A549 (cell line): ENCODE measurements around the gene GTF2H1.

Experiments
- TF ChIP-seq, protein P1 (sequence below): fragments of >200 bp; sonication (Bioruptor Twin); formaldehyde crosslinking; IDR thresholded peaks from 3 replicates; pipeline ENCODE4 v1.5.1; 2016
- TF ChIP-seq, protein P2 (sequence below): fragments of 200-600 bp; sonication (generic); IDR thresholded peaks from 2 replicates; pipeline ENCODE4 v1.6.1; 2016; ENCODE audit warnings: antibody characterized with exemption, mild to moderate bottlenecking, moderate library complexity

DNA sequence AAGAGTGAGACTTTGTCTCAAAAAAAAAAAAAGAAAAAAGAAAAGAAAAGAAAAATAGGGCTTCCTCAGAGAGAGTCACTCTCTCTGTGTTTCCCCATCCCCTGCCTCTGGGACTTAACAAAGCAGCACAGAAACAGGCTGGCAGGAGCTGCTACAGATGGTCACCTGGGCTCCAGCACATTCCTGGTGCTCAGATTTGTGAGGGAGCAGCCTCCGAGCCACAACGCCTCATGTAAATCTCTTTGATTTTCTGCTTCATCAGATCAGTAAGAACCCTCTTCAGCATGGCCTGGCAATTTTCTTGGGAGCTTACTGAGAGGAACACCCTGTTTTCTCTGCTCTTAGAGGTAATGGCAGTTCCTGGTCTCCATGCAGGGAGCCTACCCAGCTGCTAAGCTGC is 56.8 kb downstream of the GTF2H1 start:
- TF ChIP-seq, protein P1, sequence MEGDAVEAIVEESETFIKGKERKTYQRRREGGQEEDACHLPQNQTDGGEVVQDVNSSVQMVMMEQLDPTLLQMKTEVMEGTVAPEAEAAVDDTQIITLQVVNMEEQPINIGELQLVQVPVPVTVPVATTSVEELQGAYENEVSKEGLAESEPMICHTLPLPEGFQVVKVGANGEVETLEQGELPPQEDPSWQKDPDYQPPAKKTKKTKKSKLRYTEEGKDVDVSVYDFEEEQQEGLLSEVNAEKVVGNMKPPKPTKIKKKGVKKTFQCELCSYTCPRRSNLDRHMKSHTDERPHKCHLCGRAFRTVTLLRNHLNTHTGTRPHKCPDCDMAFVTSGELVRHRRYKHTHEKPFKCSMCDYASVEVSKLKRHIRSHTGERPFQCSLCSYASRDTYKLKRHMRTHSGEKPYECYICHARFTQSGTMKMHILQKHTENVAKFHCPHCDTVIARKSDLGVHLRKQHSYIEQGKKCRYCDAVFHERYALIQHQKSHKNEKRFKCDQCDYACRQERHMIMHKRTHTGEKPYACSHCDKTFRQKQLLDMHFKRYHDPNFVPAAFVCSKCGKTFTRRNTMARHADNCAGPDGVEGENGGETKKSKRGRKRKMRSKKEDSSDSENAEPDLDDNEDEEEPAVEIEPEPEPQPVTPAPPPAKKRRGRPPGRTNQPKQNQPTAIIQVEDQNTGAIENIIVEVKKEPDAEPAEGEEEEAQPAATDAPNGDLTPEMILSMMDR: no peak
- TF ChIP-seq, protein P2, sequence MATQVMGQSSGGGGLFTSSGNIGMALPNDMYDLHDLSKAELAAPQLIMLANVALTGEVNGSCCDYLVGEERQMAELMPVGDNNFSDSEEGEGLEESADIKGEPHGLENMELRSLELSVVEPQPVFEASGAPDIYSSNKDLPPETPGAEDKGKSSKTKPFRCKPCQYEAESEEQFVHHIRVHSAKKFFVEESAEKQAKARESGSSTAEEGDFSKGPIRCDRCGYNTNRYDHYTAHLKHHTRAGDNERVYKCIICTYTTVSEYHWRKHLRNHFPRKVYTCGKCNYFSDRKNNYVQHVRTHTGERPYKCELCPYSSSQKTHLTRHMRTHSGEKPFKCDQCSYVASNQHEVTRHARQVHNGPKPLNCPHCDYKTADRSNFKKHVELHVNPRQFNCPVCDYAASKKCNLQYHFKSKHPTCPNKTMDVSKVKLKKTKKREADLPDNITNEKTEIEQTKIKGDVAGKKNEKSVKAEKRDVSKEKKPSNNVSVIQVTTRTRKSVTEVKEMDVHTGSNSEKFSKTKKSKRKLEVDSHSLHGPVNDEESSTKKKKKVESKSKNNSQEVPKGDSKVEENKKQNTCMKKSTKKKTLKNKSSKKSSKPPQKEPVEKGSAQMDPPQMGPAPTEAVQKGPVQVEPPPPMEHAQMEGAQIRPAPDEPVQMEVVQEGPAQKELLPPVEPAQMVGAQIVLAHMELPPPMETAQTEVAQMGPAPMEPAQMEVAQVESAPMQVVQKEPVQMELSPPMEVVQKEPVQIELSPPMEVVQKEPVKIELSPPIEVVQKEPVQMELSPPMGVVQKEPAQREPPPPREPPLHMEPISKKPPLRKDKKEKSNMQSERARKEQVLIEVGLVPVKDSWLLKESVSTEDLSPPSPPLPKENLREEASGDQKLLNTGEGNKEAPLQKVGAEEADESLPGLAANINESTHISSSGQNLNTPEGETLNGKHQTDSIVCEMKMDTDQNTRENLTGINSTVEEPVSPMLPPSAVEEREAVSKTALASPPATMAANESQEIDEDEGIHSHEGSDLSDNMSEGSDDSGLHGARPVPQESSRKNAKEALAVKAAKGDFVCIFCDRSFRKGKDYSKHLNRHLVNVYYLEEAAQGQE: no peak
